Measurements from ENCODE around the gene NIM1K.

Gene NIM1K

DNA sequence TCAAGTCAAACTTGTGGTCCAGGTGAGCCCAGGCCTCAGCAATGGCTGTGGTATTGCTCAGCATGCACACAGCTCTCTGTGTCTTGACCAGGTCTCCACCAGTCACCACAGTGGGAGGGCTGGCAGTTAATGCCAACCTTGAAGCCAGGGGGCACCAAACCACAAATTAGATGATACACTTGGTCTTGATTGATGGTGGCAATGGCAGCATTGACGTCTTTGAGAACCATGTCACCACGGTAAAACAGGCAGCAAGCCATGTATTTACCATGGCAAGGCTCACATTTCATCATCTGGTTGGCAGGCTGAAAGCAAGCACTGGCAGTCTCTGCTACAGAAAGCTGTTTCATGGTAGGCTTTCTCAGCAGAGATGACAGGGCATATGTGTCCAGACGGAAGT is 40.0 kb downstream of the NIM1K start:
- no peaks in the 10 kb centered on the region for H3K36me3 ChIP-seq
- DNase-seq, result no peak
- TF ChIP-seq, protein P1, sequence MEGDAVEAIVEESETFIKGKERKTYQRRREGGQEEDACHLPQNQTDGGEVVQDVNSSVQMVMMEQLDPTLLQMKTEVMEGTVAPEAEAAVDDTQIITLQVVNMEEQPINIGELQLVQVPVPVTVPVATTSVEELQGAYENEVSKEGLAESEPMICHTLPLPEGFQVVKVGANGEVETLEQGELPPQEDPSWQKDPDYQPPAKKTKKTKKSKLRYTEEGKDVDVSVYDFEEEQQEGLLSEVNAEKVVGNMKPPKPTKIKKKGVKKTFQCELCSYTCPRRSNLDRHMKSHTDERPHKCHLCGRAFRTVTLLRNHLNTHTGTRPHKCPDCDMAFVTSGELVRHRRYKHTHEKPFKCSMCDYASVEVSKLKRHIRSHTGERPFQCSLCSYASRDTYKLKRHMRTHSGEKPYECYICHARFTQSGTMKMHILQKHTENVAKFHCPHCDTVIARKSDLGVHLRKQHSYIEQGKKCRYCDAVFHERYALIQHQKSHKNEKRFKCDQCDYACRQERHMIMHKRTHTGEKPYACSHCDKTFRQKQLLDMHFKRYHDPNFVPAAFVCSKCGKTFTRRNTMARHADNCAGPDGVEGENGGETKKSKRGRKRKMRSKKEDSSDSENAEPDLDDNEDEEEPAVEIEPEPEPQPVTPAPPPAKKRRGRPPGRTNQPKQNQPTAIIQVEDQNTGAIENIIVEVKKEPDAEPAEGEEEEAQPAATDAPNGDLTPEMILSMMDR (IDR thresholded peaks at IDR 0.05; ENCODE audit: low read depth, low read length), result peak; percentile 16; the same call in 1 of the 2 replicates
- H3K4me3 ChIP-seq (ENCODE audit: low read depth, low read length), result no peak overlapping the region
- H3K27me3 ChIP-seq (ENCODE audit: insufficient read depth, low read depth, severe bottlenecking), result peaks cover 18% of the 10 kb centered on the region
- H3K9me3 ChIP-seq (ENCODE audit: severe bottlenecking), result no peaks in the 10 kb centered on the region
- H3K27ac ChIP-seq, result no peak overlapping the region

DNA sequence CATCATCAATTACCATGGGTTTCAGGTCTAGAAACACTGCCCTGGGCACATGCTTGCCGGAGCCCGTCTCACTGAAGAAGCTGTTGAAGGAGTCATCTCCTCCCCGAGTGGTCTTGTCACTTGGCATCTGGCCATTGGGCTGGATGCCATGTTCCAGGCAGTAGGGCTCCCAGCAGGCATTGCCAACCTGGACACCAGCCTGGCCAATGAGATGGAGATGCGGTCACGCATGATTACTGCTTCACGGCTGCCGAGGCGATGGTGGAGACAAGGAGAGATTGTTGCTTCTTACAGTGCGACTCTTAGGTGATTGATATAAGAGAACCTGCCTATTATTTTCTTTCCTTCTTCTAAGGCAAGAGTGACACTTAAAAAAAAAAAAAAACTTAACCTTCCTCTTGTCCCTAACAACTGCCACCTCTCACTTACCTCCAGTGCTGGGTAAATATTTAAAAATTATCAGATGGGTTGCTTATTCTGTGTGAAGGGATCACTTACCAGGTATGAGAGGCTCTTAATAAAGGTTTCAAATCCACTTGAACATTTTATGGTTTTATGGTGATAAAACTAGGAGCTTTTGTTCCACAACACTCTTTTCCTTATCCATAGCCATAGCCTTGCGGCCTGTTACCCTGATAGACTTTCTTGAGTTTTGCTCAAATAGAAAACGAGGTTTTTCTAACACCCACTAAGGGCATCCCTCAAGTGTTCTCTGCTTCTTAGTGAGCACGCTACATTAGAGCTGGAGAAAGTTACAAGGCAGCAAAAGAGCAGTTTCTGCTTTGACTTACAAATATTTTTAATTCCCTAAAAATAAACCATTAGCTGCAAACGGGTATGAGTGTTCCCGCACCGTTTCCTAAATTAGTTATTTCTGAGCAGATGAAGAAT is 41.2 kb downstream of the NIM1K start:
- Histone ChIP-seq H3K4me3 (ENCODE audit: low read depth, low read length) (no peak overlapping the region), H3K36me3 (no peaks in the 10 kb centered on the region), H3K27me3 (ENCODE audit: insufficient read depth, low read depth, severe bottlenecking) (peaks cover 18% of the 10 kb centered on the region), H3K9me3 (ENCODE audit: severe bottlenecking) (no peaks in the 10 kb centered on the region), H3K27ac (no peak overlapping the region)
- TF ChIP-seq, protein P1 (IDR thresholded peaks at IDR 0.05; ENCODE audit: low read depth, low read length), result no peak
- no peak for DNase-seq

DNA sequence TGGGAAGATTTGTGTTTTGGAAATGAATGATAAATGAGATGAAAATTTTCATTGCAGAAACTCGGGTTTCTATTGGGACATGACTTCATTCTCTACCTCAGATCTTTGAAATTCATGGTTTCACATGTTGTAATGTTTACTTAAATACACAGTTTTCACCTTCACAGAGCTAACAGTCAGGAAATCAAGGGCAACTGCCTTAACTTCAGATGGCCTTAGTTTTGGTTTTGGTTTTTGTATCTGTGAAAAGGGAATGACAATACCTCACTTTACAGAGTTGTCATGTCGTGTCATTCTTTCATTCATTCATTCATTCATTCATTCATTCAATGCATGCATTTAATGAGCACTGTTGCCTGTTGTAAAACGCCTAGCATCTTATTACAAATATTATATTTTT is 41.9 kb downstream of the NIM1K start:
- DNase-seq, result no peak
- Histone ChIP-seq H3K27me3 (ENCODE audit: insufficient read depth, low read depth, severe bottlenecking) (peaks cover 18% of the 10 kb centered on the region), H3K4me3 (ENCODE audit: low read depth, low read length) (no peak overlapping the region), H3K27ac (no peak overlapping the region), H3K9me3 (ENCODE audit: severe bottlenecking) (no peaks in the 10 kb centered on the region), H3K36me3 (no peaks in the 10 kb centered on the region)
- TF ChIP-seq, protein P1 (IDR thresholded peaks at IDR 0.05; ENCODE audit: low read depth, low read length), result no peak

DNA sequence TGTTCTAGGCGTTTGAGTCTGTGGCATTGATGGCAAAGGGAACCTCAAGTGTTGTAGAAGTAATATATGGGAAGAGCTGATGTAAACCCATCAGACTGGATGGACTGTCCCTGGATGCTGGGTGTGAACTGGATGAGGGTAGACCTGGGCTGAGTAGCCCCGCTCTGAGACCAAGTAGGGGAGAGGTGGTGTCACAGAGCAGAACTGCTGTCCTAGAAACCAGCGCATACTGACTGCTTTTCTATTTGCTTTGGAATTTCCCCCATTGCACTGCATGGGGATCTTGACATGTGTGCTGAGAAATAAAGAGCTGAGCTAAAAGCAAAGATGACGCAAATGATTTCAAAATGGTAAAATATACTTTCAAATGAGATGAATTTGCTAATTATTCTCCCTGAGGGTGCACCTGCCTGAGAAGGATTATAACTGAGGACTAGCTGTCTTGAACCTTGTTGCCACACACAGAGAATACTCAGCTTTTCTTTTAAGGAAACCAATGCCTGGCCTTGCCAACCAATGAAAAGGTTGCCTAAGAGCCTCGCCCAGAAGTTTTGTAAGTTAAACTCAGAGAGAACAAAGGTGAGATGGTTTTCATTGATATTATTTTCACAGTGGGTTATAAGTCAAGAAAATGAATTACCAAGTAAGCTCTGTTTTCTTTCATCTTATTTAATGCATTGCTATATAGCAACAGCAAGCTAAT is 44.8 kb downstream of the NIM1K start:
- H3K27me3 ChIP-seq (ENCODE audit: insufficient read depth, low read depth, severe bottlenecking), result peaks cover 18% of the 10 kb centered on the region
- no peak for DNase-seq
- no peak overlapping the region for H3K27ac ChIP-seq
- H3K9me3 ChIP-seq (ENCODE audit: severe bottlenecking), result no peaks in the 10 kb centered on the region
- no peaks in the 10 kb centered on the region for H3K36me3 ChIP-seq
- TF ChIP-seq, protein P1 (IDR thresholded peaks at IDR 0.05; ENCODE audit: low read depth, low read length), result no peak
- no peak overlapping the region for H3K4me3 ChIP-seq (ENCODE audit: low read depth, low read length)

DNA sequence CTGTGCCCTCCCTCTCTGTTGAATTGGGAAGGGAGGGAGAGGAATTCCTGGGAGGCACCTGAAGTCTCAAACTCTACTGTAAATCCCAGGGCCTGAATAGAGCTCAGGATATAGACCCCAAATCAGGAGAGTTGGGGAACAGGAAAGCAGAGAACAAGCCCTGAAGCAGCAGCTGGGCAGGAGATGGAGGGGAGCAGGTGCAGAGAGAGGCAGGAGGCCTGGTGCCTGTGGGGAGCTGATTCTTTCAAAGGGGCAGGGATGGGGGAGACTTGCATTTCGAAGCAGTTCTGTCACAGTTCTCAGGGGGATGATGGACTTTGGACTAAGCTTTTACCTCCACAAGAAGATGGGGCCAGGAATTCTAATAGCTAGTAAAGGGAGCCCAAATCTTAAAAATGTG is 50.2 kb downstream of the NIM1K start:
- DNase-seq, result no peak
- H3K36me3 ChIP-seq, result no peaks in the 10 kb centered on the region
- H3K4me3 ChIP-seq (ENCODE audit: low read depth, low read length), result no peak overlapping the region
- H3K27me3 ChIP-seq (ENCODE audit: insufficient read depth, low read depth, severe bottlenecking), result no peaks in the 10 kb centered on the region
- H3K27ac ChIP-seq, result no peak overlapping the region
- H3K9me3 ChIP-seq (ENCODE audit: severe bottlenecking), result no peaks in the 10 kb centered on the region
- TF ChIP-seq, protein P1 (IDR thresholded peaks at IDR 0.05; ENCODE audit: low read depth, low read length), result no peak

All from WERI-Rb-1 (cell line).